ENCODE data around the gene PARD3.

Gene PARD3

GRCh38 chr10:34341473-34341872, 473.6 kb downstream of the PARD3 start:
- TF ChIP-seq CTCF (conservative IDR thresholded peaks at IDR 0.05; ENCODE audit: low read depth): no peak
- no peak for DNase-seq (ENCODE audit: low spot score)
- ChIA-PET CTCF (no interaction called here), POLR2A (ENCODE audit: low non-redundant PET) (no interaction called here)
- no peak overlapping the region for H3K27ac ChIP-seq

GRCh38 chr10:34340934-34341333, 474.2 kb downstream of the PARD3 start:
- no peak for TF ChIP-seq CTCF (conservative IDR thresholded peaks at IDR 0.05; ENCODE audit: low read depth)
- POLR2A ChIA-PET (ENCODE audit: low non-redundant PET): no interaction called here
- DNase-seq (ENCODE audit: low spot score): no peak
- CTCF ChIA-PET: no interaction called here
- H3K27ac ChIP-seq: no peak overlapping the region

- H3K27ac ChIP-seq: no peak overlapping the region
- ChIA-PET POLR2A (ENCODE audit: low non-redundant PET) (no interaction called here), CTCF (no interaction called here)
- no peak for TF ChIP-seq CTCF (conservative IDR thresholded peaks at IDR 0.05; ENCODE audit: low read depth)
- DNase-seq (ENCODE audit: low spot score): no peak
Measured at GRCh38 chr10:34339816-34340553, 475.1 kb downstream of the PARD3 start.

GRCh38 chr10:34337917-34338316, 477.2 kb downstream of the PARD3 start:
- DNase-seq (ENCODE audit: low spot score): no peak
- POLR2A ChIA-PET (ENCODE audit: low non-redundant PET): no interaction called here
- no peak for TF ChIP-seq CTCF (conservative IDR thresholded peaks at IDR 0.05; ENCODE audit: low read depth)
- no peak overlapping the region for H3K27ac ChIP-seq
- CTCF ChIA-PET: interaction anchor here (0.6 to 0.7 kb wide), 2 partner anchors 91 to 1062 kb away, joined by 3 read pairs; no protein-coding TSS in a partner anchor

GRCh38 chr10:34335960-34336690, 479.0 kb downstream of the PARD3 start:
- no peak overlapping the region for H3K27ac ChIP-seq
- CTCF ChIA-PET: interaction anchor here (0.7 kb wide), 1 partner anchor 302 kb away, joined by 3 read pairs; no protein-coding TSS in a partner anchor
- TF ChIP-seq CTCF (conservative IDR thresholded peaks at IDR 0.05; ENCODE audit: low read depth): no peak
- no peak for DNase-seq (ENCODE audit: low spot score)
- POLR2A ChIA-PET (ENCODE audit: low non-redundant PET): no interaction called here

GRCh38 chr10:34334908-34335307, 480.2 kb downstream of the PARD3 start:
- no peak for TF ChIP-seq CTCF (conservative IDR thresholded peaks at IDR 0.05; ENCODE audit: low read depth)
- H3K27ac ChIP-seq: no peak overlapping the region
- no peak for DNase-seq (ENCODE audit: low spot score)
- POLR2A ChIA-PET (ENCODE audit: low non-redundant PET): no interaction called here
- CTCF ChIA-PET: no interaction called here

Data from RWPE1 (cell line).